Naive thymus-derived CD4-positive, alpha-beta T cell (primary cell): Measurements from ENCODE around the gene SYNGR2. TPM values are rescaled to one million over a fixed set of nuclear protein-coding genes. Genes with fewer than 3 reads are reported as not detected.
"Not testable (repeated sequence)": the region's sequence is repeated elsewhere in the genome, so short reads cannot be mapped to it uniquely, and the experiment has no call there.

Source experiments
- ATAC-seq: fragments of 150-1000 bp; cut with Tn5 transposase; 2 replicates; pipeline ENCODE4 v1.10.0; 2021; ENCODE audit warnings: mild to moderate bottlenecking, moderate library complexity
- CTCF ChIA-PET: fragments of 350-600 bp; sonication (Branson Sonifier 250); formaldehyde crosslinking; loops from one replicate; lab custom pipeline; 2021; ENCODE audit warnings: antibody characterized with exemption; lab: Charles Lee
- POLR2A ChIA-PET: fragments of 350-600 bp; sonication (Branson Sonifier 250); formaldehyde crosslinking; loops from one replicate; lab custom pipeline; 2021; ENCODE audit warnings: antibody characterized with exemption, inconsistent platforms; lab: Charles Lee
- DNase-seq, 9 donors: peaks; one replicate each; pipeline versions ENCODE4 v3.0.0 to v3.0.0-alpha.2; 2020 to 2022; ENCODE audit warnings: mixed read lengths in 1 of 9
- H3K27ac ChIP-seq: one replicate; pipeline ENCODE4 v1.7.0; 2013; ENCODE audit warnings: mild to moderate bottlenecking, low read depth, low read length, moderate library complexity
- H3K27me3 ChIP-seq, 2 donors: one replicate each; pipeline ENCODE4 v1.7.0; 2013; ENCODE audit warnings: low read length in 2 of 2, mild to moderate bottlenecking in 2 of 2, moderate library complexity in 2 of 2; ENCODE audit not compliant: control insufficient read depth in 2 of 2, insufficient read depth in 2 of 2
- H3K36me3 ChIP-seq, 3 experiments: 1 replicate in 2 of 3; 2 replicates in 1 of 3; pipeline ENCODE4 v1.7.0; 2013; ENCODE audit warnings: low read length in 3 of 3, mild to moderate bottlenecking in 3 of 3, moderate library complexity in 1 of 3; ENCODE audit not compliant: insufficient read depth in 3 of 3, control insufficient read depth in 2 of 3
- H3K4me1 ChIP-seq, 2 donors: one replicate each; pipeline ENCODE4 v1.7.0; 2013; ENCODE audit warnings: low read length in 2 of 2, mild to moderate bottlenecking in 2 of 2, moderate library complexity in 1 of 2; ENCODE audit not compliant: control insufficient read depth in 2 of 2, insufficient read depth in 2 of 2
- H3K4me3 ChIP-seq: 2 replicates; pipeline ENCODE4 v1.7.0; 2013; ENCODE audit warnings: mild to moderate bottlenecking, low read length
- H3K9me3 ChIP-seq, 3 experiments: 1 replicate in 2 of 3; 2 replicates in 1 of 3; pipeline ENCODE4 v1.7.0; 2013; ENCODE audit warnings: low read length in 3 of 3; ENCODE audit not compliant: control insufficient read depth in 2 of 3
- H3K27ac Mint-ChIP-seq, 9 donors: one replicate each; pipeline ENCODE4 v1.8.0; 2020 to 2022; ENCODE audit warnings: mixed read lengths in 9 of 9, mild to moderate bottlenecking in 8 of 9, moderate library complexity in 5 of 9, inconsistent platforms in 2 of 9
- H3K27me3 Mint-ChIP-seq, 5 donors: one replicate each; pipeline ENCODE4 v1.8.0; 2021 to 2022; ENCODE audit warnings: mixed read lengths in 5 of 5, mild to moderate bottlenecking in 1 of 5
- H3K36me3 Mint-ChIP-seq, 5 donors: one replicate each; pipeline ENCODE4 v1.8.0; 2020 to 2022; ENCODE audit warnings: mixed read lengths in 5 of 5, mild to moderate bottlenecking in 3 of 5, inconsistent platforms in 1 of 5
- H3K4me1 Mint-ChIP-seq, 7 donors: one replicate each; pipeline ENCODE4 v1.8.0; 2020 to 2022; ENCODE audit warnings: mixed read lengths in 7 of 7, mild to moderate bottlenecking in 3 of 7, inconsistent platforms in 1 of 7
- H3K4me3 Mint-ChIP-seq, 10 donors: one replicate each; pipeline ENCODE4 v1.8.0; 2020 to 2022; ENCODE audit warnings: mild to moderate bottlenecking in 10 of 10, mixed read lengths in 10 of 10, moderate library complexity in 6 of 10, inconsistent platforms in 2 of 10
- H3K9me3 Mint-ChIP-seq, 11 donors: one replicate each; pipeline ENCODE4 v1.8.0; 2020 to 2022; ENCODE audit warnings: mixed read lengths in 11 of 11, mild to moderate bottlenecking in 4 of 11, inconsistent platforms in 1 of 11, moderate library complexity in 1 of 11
- intact Hi-C, 2 donors: fragments of 100-400 bp; cut with micrococcal nuclease; formaldehyde crosslinking; loops; one replicate each; pipeline ENCODE4 v1.15.1; 2023
- polyA plus RNA-seq, 2 donors: library from polyadenylated mRNA; unstranded; fragments of 300-500 nt; fragmentation: Illumina TruSeq; gene quantifications; one replicate each; pipeline ENCODE4 v1.2.3, GENCODE V29; 2021
- total RNA-seq, 6 experiments: library from RNA in 5 of 6; stranded (reverse) in 5 of 6; gene quantifications; 1 replicate in 5 of 6; 2 replicates in 1 of 6; pipeline ENCODE4 v1.2.3 and lab custom pipeline; 2021 to 2026

SYNGR2 gene
- total and polyA plus RNA-seq, 7 experiments from 2014 or later = 47.6 to 118 (median 84.4) TPM

DNA sequence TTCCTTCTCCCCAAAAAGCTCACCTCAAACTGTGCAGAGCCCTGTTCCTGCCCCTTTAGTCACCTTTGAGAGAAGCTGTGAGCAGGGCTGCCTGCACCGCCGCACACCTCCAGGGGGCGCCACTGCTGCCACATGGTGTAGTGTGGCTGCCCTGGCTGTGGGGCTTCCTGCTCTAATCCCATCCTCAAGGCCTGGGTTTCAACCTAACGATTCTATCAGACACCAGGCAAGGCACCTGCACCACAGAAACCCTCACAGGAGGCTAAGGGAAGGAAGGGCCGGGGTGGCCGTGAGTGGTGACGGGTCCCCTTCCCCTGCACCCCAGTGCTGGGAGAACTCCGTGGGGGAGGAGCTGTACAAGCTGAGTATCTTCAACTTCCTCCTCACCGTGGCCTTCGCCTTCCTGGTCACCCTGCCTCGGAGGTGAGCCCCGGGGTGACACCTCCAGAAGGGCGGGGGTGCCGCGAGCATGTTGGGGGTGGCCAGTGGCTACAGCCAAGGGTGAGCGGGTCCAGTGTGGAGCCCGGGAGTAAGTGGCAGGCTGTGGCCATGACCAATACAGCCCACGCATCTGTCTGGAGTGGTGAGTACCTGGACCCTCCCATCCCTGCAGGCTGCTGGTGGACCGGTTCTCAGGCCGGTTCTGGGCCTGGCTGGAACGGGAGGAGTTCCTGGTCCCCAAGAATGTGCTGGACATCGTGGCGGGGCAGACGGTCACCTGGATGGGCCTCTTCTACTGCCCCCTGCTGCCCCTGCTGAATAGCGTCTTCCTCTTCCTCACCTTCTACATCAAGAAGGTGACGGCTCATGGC, 30.8 kb upstream of the SYNGR2 start:
- Mint-ChIP-seq H3K27me3 (no peaks in the 10 kb centered on the region), H3K4me3 (peak overlapping the region; percentile 11 to 90 (median 58)), H3K36me3 (peaks cover 8 to 48% (median 28%) of the 10 kb centered on the region in 5 donors), H3K27ac (peak overlapping the region in 8 of 9 donors; percentile 55 to 92 (median 83)), H3K9me3 (peaks cover 0 to 7% (median 0%) of the 10 kb centered on the region in 11 donors), H3K4me1 (peaks cover 64 to 84% (median 76%) of the 10 kb centered on the region in 7 donors)
- ATAC-seq (no peak), DNase-seq (peak in 4 of 9 donors; percentile 43 to 67 (median 50))
- intact Hi-C loops = loop anchor here in 1 of 2 donors (2.0 kb wide), 1 partner anchor 53 kb away; no protein-coding TSS in a partner anchor
- Histone ChIP-seq H3K9me3 (no peaks in the 10 kb centered on the region), H3K4me1 (peaks cover 52 to 81% of the 10 kb centered on the region in 2 donors), H3K36me3 (peaks cover 26 to 80% (median 34%) of the 10 kb centered on the region in 3 experiments), H3K4me3 (no peak overlapping the region), H3K27ac (peak overlapping the region; percentile 54), H3K27me3 (no peaks in the 10 kb centered on the region)
- ChIA-PET CTCF (interaction anchor here (1.0 to 6.3 kb wide), 5 partner anchors 12 to 39 kb away, joined by 3 to 59 read pairs (median 4); partner anchors contain the start of gene TMC6), POLR2A (interaction anchor here (1.0 to 27.3 kb wide), 8 partner anchors 3 to 118 kb away, joined by 3 to 898 read pairs (median 10); partner anchors contain the start of genes C17orf99, TMC6 and TMC8)

DNA sequence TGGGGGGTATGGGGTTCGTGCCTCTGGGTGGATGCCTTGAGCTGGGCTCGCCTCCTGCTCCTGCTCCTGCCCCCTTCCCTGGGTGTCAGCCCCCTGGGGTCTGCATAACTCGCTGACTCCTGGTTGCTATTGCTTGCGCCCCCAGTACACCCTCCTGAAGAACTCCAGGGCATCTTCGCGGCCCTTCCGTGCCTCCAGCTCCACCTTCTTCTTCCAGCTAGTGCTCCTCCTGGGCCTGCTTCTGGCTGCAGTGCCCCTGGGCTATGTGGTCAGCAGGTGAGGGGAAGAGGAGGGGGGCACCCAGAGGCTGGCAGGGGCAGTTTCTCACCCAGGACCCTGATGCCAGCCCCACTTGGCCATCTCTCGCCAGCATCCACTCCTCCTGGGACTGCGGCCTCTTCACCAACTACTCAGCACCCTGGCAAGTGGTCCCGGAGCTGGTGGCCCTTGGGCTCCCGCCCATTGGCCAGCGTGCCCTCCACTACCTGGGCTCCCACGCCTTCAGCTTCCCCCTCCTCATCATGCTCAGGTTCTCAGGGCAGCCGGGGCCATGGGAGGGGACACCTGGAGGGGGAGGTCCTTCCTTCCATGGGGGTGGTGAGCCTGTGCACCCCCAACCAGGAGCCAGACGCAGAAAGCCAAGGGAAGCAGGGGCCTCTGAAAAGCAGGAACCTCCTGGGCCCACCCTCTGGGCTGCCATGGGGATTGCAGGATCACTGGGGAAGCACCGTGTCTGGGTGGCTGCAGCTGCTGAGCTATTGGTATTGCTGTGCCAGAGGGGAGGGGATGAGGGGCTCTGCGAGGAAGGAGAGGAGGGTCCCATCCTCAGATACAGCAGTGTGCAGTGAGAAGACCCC, 29.9 kb upstream of the SYNGR2 start:
- H3K4me1 Mint-ChIP-seq = peaks cover 63 to 89% (median 77%) of the 10 kb centered on the region in 7 donors
- peaks cover 8 to 43% (median 25%) of the 10 kb centered on the region in 5 donors for H3K36me3 Mint-ChIP-seq
- peaks cover 26 to 74% (median 26%) of the 10 kb centered on the region in 3 experiments for H3K36me3 ChIP-seq
- H3K27ac ChIP-seq = peak overlapping the region; percentile 54
- ChIA-PET POLR2A (interaction anchor here (1.0 to 27.3 kb wide), 7 partner anchors 2 to 117 kb away, joined by 3 to 898 read pairs (median 13); partner anchors contain the start of genes C17orf99, TMC6 and TMC8), CTCF (interaction anchor here (1.0 to 6.3 kb wide), 6 partner anchors 12 to 38 kb away, joined by 3 to 59 read pairs (median 4); partner anchors contain the start of gene TMC6)
- H3K27ac Mint-ChIP-seq = peak overlapping the region in 8 of 9 donors; percentile 20 to 91 (median 75)
- ATAC-seq (no peak), DNase-seq (peak in 1 of 9 donors; percentile 9)
- H3K9me3 ChIP-seq = no peaks in the 10 kb centered on the region
- peak overlapping the region in 5 of 10 donors; percentile 20 to 90 (median 54) for H3K4me3 Mint-ChIP-seq
- intact Hi-C loops = no loop called here
- peaks cover 0 to 7% (median 0%) of the 10 kb centered on the region in 11 donors for H3K9me3 Mint-ChIP-seq
- peaks cover 44 to 76% of the 10 kb centered on the region in 2 donors for H3K4me1 ChIP-seq
- no peak overlapping the region for H3K4me3 ChIP-seq
- H3K27me3 ChIP-seq = no peaks in the 10 kb centered on the region
- H3K27me3 Mint-ChIP-seq = no peaks in the 10 kb centered on the region

GRCh38 chr17:78139861-78140168, 28.6 kb upstream of the SYNGR2 start:
- ChIA-PET POLR2A (interaction anchor here (0.6 to 27.3 kb wide), 11 partner anchors 1 to 181 kb away, joined by 3 to 898 read pairs (median 4); partner anchors contain the start of genes C17orf99, TMC6, TMC8 and TNRC6C), CTCF (interaction anchor here (0.9 to 1.5 kb wide), 5 partner anchors 10 to 34 kb away, joined by 3 to 6 read pairs (median 4); partner anchors contain the start of gene TMC8)
- DNase-seq, H3K27me3 Mint-ChIP-seq, H3K9me3 ChIP-seq, H3K4me3 ChIP-seq, ATAC-seq, H3K27me3 ChIP-seq, H3K9me3 Mint-ChIP-seq: not testable (repeated sequence)
- peak overlapping the region; percentile 45 for H3K27ac ChIP-seq
- intact Hi-C loops = loop anchor here (1.0 to 10.0 kb wide), 6 partner anchors 10 to 75 kb away; partner anchors contain the start of genes BIRC5 (in 2 of the 2), SYNGR2 (in 2 of the 2), TMC8 (in 2 of the 2) and AFMID (in 1 of the 2)
- Mint-ChIP-seq H3K36me3 (peaks cover 0 to 33% (median 16%) of the 10 kb centered on the region in 5 donors), H3K27ac (peak overlapping the region; percentile 68 to 96 (median 87)), H3K4me1 (peaks cover 59 to 85% (median 77%) of the 10 kb centered on the region in 7 donors), H3K4me3 (peak overlapping the region; percentile 34 to 75 (median 64))
- peaks cover 30 to 76% of the 10 kb centered on the region in 2 donors for H3K4me1 ChIP-seq
- peaks cover 17 to 60% (median 21%) of the 10 kb centered on the region in 3 experiments for H3K36me3 ChIP-seq

DNA sequence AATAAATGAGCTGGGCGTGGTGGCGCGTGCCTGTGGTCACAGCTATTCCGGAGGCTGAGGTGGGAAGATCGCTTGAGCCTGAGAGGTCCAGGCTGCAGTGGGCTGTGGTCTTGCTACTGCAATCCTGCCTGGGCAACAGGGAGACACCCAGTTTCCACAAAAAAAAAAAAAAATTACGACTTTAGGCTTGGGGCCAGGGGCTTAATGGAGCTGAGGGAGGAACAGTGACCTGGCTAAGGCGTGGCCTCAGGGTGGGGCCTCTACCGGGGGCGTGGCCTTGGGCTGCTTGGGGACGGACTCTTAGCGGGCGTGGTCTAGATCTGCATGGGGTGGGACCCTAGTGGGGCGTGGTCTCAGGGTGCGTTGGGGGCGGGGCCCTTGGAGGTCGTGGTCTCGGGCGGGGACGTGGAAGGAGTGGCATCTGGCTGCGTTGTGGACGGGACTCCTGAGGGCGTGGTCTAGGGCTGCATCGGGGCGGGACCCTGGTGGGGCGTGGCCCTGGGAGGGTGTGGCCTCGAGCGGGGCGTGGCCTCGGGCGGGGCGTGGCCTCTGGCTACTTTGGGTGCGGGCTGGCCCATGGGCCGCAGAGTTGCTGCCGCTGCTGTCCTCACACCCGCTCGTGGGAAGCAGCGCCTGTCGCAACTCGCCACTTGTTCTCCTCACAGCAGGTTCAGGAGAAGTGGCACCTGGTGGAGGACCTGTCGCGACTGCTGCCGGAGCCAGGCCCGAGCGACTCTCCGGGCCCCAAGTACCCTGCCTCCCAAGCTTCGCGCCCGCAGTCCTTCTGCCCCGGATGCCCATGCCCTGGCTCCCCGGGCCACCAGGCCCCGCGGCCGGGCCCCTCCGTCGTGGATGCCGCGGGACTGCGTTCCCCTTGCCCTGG, 28.0 kb upstream of the SYNGR2 start:
- intact Hi-C loops = loop anchor here (1.0 to 10.0 kb wide), 6 partner anchors 10 to 74 kb away; partner anchors contain the start of genes BIRC5 (in 2 of the 2), SYNGR2 (in 2 of the 2), TMC8 (in 2 of the 2) and AFMID (in 1 of the 2)
- H3K27me3 Mint-ChIP-seq = no peaks in the 10 kb centered on the region
- ATAC-seq (peak; percentile 95), DNase-seq (peak; percentile 88 to 98 (median 96))
- peaks cover 11 to 55% (median 15%) of the 10 kb centered on the region in 3 experiments for H3K36me3 ChIP-seq
- H3K4me1 ChIP-seq = peaks cover 27 to 70% of the 10 kb centered on the region in 2 donors
- H3K4me1 Mint-ChIP-seq = peaks cover 57 to 79% (median 75%) of the 10 kb centered on the region in 7 donors
- H3K4me3 ChIP-seq = no peak overlapping the region
- H3K27ac ChIP-seq = peak overlapping the region; percentile 45
- peak overlapping the region; percentile 40 to 75 (median 64) for H3K4me3 Mint-ChIP-seq
- no peaks in the 10 kb centered on the region for H3K27me3 ChIP-seq
- H3K9me3 ChIP-seq = no peaks in the 10 kb centered on the region
- H3K27ac Mint-ChIP-seq = peak overlapping the region; percentile 68 to 96 (median 87)
- peaks cover 0 to 32% (median 14%) of the 10 kb centered on the region in 5 donors for H3K36me3 Mint-ChIP-seq
- ChIA-PET CTCF (interaction anchor here (0.6 to 1.5 kb wide), 6 partner anchors 10 to 35 kb away, joined by 3 to 6 read pairs (median 4); partner anchors contain the start of gene TMC8), POLR2A (interaction anchor here (0.8 to 27.3 kb wide), 12 partner anchors 0 to 182 kb away, joined by 3 to 898 read pairs (median 4); partner anchors contain the start of genes C17orf99, TMC6, TMC8 and TNRC6C)
- H3K9me3 Mint-ChIP-seq = peaks cover 0 to 3% (median 0%) of the 10 kb centered on the region in 11 donors
